Activated CD8-positive, alpha-beta memory T cell treated with anti-CD3 and anti-CD28 coated beads, Interleukin-2, amount 50 U/mL, for 4 hours (primary cell): ENCODE results near the gene SLC25A11.
"Not testable (repeated sequence)": the region's sequence is repeated elsewhere in the genome, so short reads cannot be mapped to it uniquely, and the experiment has no call there.

Source experiments
- DNase-seq: peaks from one replicate; pipeline ENCODE4 v3.0.0-alpha.2; 2020

Gene SLC25A11

GRCh38 chr17:4944554-4945175 is 4.8 kb upstream of the SLC25A11 start:
- DNase-seq: peak; percentile 42

- DNase-seq: no peak
These were observed 4.3 kb upstream of the SLC25A11 start for GRCh38 chr17:4944163-4944553.

GRCh38 chr17:4942760-4943508 is 3.1 kb upstream of the SLC25A11 start:
- no peak for DNase-seq

GRCh38 chr17:4941319-4941610 is 1.4 kb upstream of the SLC25A11 start:
- no peak for DNase-seq

GRCh38 chr17:4940555-4941318 is 891 bp upstream of the SLC25A11 start:
- peak; percentile 41 for DNase-seq

- peak; percentile 35 for DNase-seq
These were observed 375 bp downstream of the SLC25A11 start for GRCh38 chr17:4939546-4939795.

- DNase-seq: no peak
These were observed 929 bp downstream of the SLC25A11 start for GRCh38 chr17:4938688-4939545.

GRCh38 chr17:4938069-4938491 is 1.8 kb downstream of the SLC25A11 start:
- DNase-seq: no peak

- no peak for DNase-seq
These were observed 2.3 kb downstream of the SLC25A11 start for GRCh38 chr17:4937553-4937952.

GRCh38 chr17:4936436-4936835 is 3.4 kb downstream of the SLC25A11 start:
- no peak for DNase-seq

- no peak for DNase-seq
These were observed 4.2 kb downstream of the SLC25A11 start for GRCh38 chr17:4935650-4936049.

- no peak for DNase-seq
These were observed 5.5 kb downstream of the SLC25A11 start for GRCh38 chr17:4934173-4934979.

GRCh38 chr17:4933646-4934045 is 6.2 kb downstream of the SLC25A11 start:
- no peak for DNase-seq

- no peak for DNase-seq
These were observed 7.1 kb downstream of the SLC25A11 start for GRCh38 chr17:4932756-4933155.

GRCh38 chr17:4931963-4932362 is 7.9 kb downstream of the SLC25A11 start, which contains the start of gene GP1BA:
Gene GP1BA, plus strand, starts transcription at chr17:4932277. Its CDS starts 328 bp downstream, at chr17:4932605.
- no peak for DNase-seq

- DNase-seq: no peak
These were observed 11.0 kb downstream of the SLC25A11 start for GRCh38 chr17:4928881-4929280.

GRCh38 chr17:4926577-4927335 is 13.1 kb downstream of the SLC25A11 start:
- DNase-seq: not testable (repeated sequence)

GRCh38 chr17:4921320-4921719 is 18.5 kb downstream of the SLC25A11 start:
- no peak for DNase-seq

GRCh38 chr17:4920351-4921048 is 19.3 kb downstream of the SLC25A11 start:
- DNase-seq: no peak

- no peak for DNase-seq
These were observed 20.3 kb downstream of the SLC25A11 start for GRCh38 chr17:4919511-4920047.

- not testable (repeated sequence) for DNase-seq
These were observed 25.3 kb downstream of the SLC25A11 start for GRCh38 chr17:4914551-4914950.
